Panc1 (cell line): ENCODE measurements around the gene SLC7A7. TPM values are rescaled to one million over a fixed set of nuclear protein-coding genes. Genes with fewer than 3 reads are reported as not detected.

ENCODE experiments used
- ATAC-seq: fragments of 200-7000 bp; cut with Tn5 transposase; 2 replicates; pipeline ENCODE4 v1.9.1; 2020; ENCODE audit warnings: mild to moderate bottlenecking, moderate library complexity
- BruUV-seq: library from RNA; stranded (reverse); fragments of 400-500 nt; replicated peaks from 2 replicates; lab custom pipeline; 2021; lab: Mats Ljungman, UMichigan
- CTCF ChIA-PET: fragments of 300-600 bp; sonication (Branson Sonifier 250); formaldehyde crosslinking; loops from one replicate; lab custom pipeline; 2022; ENCODE audit warnings: antibody characterized with exemption; lab: Charles Lee
- POLR2A ChIA-PET: fragments of 300-600 bp; sonication (Branson Sonifier 250); formaldehyde crosslinking; loops from one replicate; lab custom pipeline; 2022; ENCODE audit warnings: antibody characterized with exemption; lab: Charles Lee
- DNase-seq: peaks from one replicate; pipeline ENCODE4 v3.0.0-alpha.2; 2010; ENCODE audit warnings: low read depth, low spot score
- H3K27ac ChIP-seq: 2 replicates; pipeline ENCODE4 v1.5.1; 2011; ENCODE audit warnings: mild to moderate bottlenecking, low read length, inconsistent platforms
- H3K27me3 ChIP-seq: fragments of 200-500 bp; sonication (Bioruptor generic); 2 replicates; pipeline ENCODE4 v1.6.0; 2014; ENCODE audit warnings: low read length, inconsistent platforms; ENCODE audit not compliant: control insufficient read depth, insufficient read depth
- H3K36me3 ChIP-seq: fragments of 200-500 bp; sonication (Bioruptor generic); 2 replicates; pipeline ENCODE4 v1.5.1; 2014; ENCODE audit warnings: inconsistent platforms, mild to moderate bottlenecking, low read length, moderate library complexity; ENCODE audit not compliant: control insufficient read depth, insufficient read depth
- H3K4me1 ChIP-seq: 2 replicates; pipeline ENCODE4 v1.5.1; 2011; ENCODE audit warnings: inconsistent platforms, mild to moderate bottlenecking, low read length, moderate library complexity; ENCODE audit not compliant: control insufficient read depth, insufficient read depth
- H3K4me3 ChIP-seq, 2 experiments: 2 replicates each; pipeline ENCODE4 v1.5.1; 2011 to 2012; ENCODE audit warnings: low read depth in 2 of 2, low read length in 2 of 2, mild to moderate bottlenecking in 2 of 2, inconsistent platforms in 1 of 2, moderate library complexity in 1 of 2
- H3K9me3 ChIP-seq: fragments of 200-500 bp; sonication (Bioruptor generic); 2 replicates; pipeline ENCODE4 v1.5.1; 2014; ENCODE audit warnings: low read depth, mild to moderate bottlenecking, inconsistent platforms, low read length, moderate library complexity; ENCODE audit not compliant: control insufficient read depth, insufficient read depth
- POLR2AphosphoS5 ChIP-seq: IDR thresholded peaks from 2 replicates; pipeline ENCODE4 v1.6.1; 2012; ENCODE audit warnings: mild to moderate bottlenecking, low read depth, low read length, moderate library complexity
- SIN3A ChIP-seq: IDR thresholded peaks from 2 replicates; pipeline ENCODE4 v1.6.1; 2012; ENCODE audit warnings: low read depth, mild to moderate bottlenecking, low read length, moderate library complexity, borderline replicate concordance; ENCODE audit not compliant: insufficient read depth
- TCF7L2 ChIP-seq: IDR thresholded peaks from 2 replicates; pipeline ENCODE4 v1.6.1; 2011; ENCODE audit warnings: mild to moderate bottlenecking, low read depth, low read length, inconsistent platforms
- in situ Hi-C: cut with HindIII; loops from 2 replicates; pipeline ENCODE4 v1.10.0; 2016; ENCODE audit warnings: low sequenced_read_pairs, low pct_unique_long_range_greater_than_20kb
- intact Hi-C: fragments of 100-400 bp; cut with micrococcal nuclease; formaldehyde crosslinking; loops from one replicate; pipeline ENCODE4 v1.10.0; 2022; ENCODE audit not compliant: unreplicated experiment
- total RNA-seq: library from RNA; stranded (reverse); gene quantifications from one replicate; pipeline ENCODE4 v1.2.1, GENCODE V29; 2021; ENCODE audit not compliant: unreplicated experiment
- TF ChIP-seq, protein P1 (sequence below): fragments of 450-650 bp; IDR thresholded peaks from 2 replicates; pipeline ENCODE4 v1.5.1; 2017; ENCODE audit warnings: mild to moderate bottlenecking
- TF ChIP-seq, protein P2 (sequence below), 2 experiments: IDR thresholded peaks; 2 replicates each; pipeline ENCODE4 v1.6.1; 2011 to 2012; ENCODE audit warnings: low read depth in 2 of 2, control low read depth in 1 of 2, low read length in 1 of 2, mild to moderate bottlenecking in 1 of 2, moderate library complexity in 1 of 2; ENCODE audit not compliant: insufficient read depth in 1 of 2

Gene SLC7A7
- total RNA-seq, 1 experiment from 2014 or later: 0.85 TPM

DNA sequence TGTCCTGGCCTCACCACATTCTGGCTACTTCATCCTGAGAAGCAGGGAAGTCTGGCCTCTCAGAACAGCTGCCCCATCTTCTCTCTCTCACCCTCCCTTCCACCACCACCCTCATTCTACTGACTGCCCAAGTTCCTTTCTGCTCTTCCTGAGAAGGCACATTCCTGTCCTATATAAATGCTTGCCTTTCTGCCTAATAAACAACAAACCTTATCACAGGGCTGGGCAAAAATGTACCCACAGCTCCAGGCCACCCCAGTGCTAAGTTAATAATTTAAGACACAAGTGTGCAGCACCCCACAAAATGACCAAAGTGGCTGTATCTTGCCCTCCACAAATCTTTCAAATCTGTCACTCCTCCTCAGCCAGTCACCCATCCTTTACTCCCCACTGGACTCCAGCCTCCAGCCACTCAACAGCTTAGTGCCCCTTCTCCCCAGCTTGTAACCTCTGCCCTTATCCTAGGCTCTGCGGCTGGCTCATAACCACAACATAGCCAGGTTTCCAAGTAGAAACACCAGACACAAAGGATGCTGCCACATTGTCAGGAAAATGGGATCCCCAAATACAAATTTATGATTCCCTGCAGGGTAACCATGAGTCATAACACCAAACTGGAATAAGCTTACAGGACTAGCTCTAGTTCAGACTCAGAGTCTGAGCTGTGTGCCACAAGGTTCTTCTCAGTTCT lies 33.8 kb downstream of the SLC7A7 start:
- CTCF ChIA-PET: no interaction called here
- H3K4me1 ChIP-seq: no peaks in the 10 kb centered on the region
- TF ChIP-seq, protein P1, sequence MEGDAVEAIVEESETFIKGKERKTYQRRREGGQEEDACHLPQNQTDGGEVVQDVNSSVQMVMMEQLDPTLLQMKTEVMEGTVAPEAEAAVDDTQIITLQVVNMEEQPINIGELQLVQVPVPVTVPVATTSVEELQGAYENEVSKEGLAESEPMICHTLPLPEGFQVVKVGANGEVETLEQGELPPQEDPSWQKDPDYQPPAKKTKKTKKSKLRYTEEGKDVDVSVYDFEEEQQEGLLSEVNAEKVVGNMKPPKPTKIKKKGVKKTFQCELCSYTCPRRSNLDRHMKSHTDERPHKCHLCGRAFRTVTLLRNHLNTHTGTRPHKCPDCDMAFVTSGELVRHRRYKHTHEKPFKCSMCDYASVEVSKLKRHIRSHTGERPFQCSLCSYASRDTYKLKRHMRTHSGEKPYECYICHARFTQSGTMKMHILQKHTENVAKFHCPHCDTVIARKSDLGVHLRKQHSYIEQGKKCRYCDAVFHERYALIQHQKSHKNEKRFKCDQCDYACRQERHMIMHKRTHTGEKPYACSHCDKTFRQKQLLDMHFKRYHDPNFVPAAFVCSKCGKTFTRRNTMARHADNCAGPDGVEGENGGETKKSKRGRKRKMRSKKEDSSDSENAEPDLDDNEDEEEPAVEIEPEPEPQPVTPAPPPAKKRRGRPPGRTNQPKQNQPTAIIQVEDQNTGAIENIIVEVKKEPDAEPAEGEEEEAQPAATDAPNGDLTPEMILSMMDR: no peak
- TF ChIP-seq, protein P2, sequence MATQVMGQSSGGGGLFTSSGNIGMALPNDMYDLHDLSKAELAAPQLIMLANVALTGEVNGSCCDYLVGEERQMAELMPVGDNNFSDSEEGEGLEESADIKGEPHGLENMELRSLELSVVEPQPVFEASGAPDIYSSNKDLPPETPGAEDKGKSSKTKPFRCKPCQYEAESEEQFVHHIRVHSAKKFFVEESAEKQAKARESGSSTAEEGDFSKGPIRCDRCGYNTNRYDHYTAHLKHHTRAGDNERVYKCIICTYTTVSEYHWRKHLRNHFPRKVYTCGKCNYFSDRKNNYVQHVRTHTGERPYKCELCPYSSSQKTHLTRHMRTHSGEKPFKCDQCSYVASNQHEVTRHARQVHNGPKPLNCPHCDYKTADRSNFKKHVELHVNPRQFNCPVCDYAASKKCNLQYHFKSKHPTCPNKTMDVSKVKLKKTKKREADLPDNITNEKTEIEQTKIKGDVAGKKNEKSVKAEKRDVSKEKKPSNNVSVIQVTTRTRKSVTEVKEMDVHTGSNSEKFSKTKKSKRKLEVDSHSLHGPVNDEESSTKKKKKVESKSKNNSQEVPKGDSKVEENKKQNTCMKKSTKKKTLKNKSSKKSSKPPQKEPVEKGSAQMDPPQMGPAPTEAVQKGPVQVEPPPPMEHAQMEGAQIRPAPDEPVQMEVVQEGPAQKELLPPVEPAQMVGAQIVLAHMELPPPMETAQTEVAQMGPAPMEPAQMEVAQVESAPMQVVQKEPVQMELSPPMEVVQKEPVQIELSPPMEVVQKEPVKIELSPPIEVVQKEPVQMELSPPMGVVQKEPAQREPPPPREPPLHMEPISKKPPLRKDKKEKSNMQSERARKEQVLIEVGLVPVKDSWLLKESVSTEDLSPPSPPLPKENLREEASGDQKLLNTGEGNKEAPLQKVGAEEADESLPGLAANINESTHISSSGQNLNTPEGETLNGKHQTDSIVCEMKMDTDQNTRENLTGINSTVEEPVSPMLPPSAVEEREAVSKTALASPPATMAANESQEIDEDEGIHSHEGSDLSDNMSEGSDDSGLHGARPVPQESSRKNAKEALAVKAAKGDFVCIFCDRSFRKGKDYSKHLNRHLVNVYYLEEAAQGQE (IDR thresholded peaks at IDR 0.05; ENCODE audit: insufficient read depth in 1 of 2, low read depth in 2 of 2, low read length in 1 of 2): no peak
- TF ChIP-seq TCF7L2 (no peak), SIN3A (no peak)
- H3K27ac ChIP-seq: no peak overlapping the region
- H3K4me3 ChIP-seq: no peak overlapping the region
- in situ Hi-C loops: no loop called here
- no peak for ATAC-seq
- H3K36me3 ChIP-seq: no peaks in the 10 kb centered on the region
- DNase-seq: no peak
- no peaks in the 10 kb centered on the region for H3K27me3 ChIP-seq
- no TSS peak for BruUV-seq
- no peaks in the 10 kb centered on the region for H3K9me3 ChIP-seq
- intact Hi-C loops: no loop called here
- POLR2A ChIA-PET: interaction anchor here (1.0 kb wide), 1 partner anchor 42 kb away, joined by 3 read pairs; no protein-coding TSS in a partner anchor

DNA sequence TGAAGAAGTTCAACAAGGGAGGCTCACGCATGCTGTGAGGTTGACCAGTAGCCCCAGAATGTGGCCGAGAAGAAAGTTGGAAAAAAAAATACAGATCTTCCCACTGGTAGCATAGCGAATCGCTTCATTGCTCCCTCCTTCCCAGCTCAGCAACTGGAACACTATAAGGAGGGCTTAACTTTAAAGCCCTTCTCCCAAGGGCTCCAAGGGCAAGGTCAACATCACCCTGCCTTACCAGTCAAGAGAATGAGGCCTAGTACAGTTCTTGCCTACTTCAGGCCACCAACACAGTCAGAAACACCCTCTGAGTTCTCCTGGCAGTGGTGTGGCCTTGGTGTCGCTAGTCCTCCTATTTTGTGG lies 34.3 kb downstream of the SLC7A7 start:
- ChIA-PET CTCF (no interaction called here), POLR2A (interaction anchor here (0.5 to 1.0 kb wide), 2 partner anchors 43 to 46 kb away, joined by 3 read pairs; no protein-coding TSS in a partner anchor)
- Histone ChIP-seq H3K4me3 (no peak overlapping the region), H3K9me3 (no peaks in the 10 kb centered on the region), H3K27ac (no peak overlapping the region), H3K27me3 (no peaks in the 10 kb centered on the region), H3K36me3 (no peaks in the 10 kb centered on the region), H3K4me1 (no peaks in the 10 kb centered on the region)
- no TSS peak for BruUV-seq
- intact Hi-C loops (no loop called here), in situ Hi-C loops (no loop called here)
- TF ChIP-seq SIN3A (no peak), POLR2AphosphoS5 (no peak)
- TF ChIP-seq, protein P2 (IDR thresholded peaks at IDR 0.05; ENCODE audit: insufficient read depth in 1 of 2, low read depth in 2 of 2, low read length in 1 of 2): no peak
- TF ChIP-seq, protein P1: no peak
- DNase-seq: no peak
- no peak for ATAC-seq
